ENCODE results near the gene MGP. TPM values are rescaled to one million over a fixed set of nuclear protein-coding genes. Genes with fewer than 3 reads are reported as not detected.

Gene MGP
- polyA plus RNA-seq, 1 donor from 2014 or later = 0.90 TPM

GRCh38 chr12:14890701-14891100 lies 5.0 kb upstream of the MGP start:
- Histone ChIP-seq H2AFZ (ENCODE audit: low read depth, low read length) (no peak overlapping the region), H3K4me3 (ENCODE audit: low read length) (no peak overlapping the region), H3K27ac (ENCODE audit: low read length) (no peak overlapping the region), H3K79me2 (replicated peaks; ENCODE audit: insufficient read depth, low read length) (no peaks in the 10 kb centered on the region), H3K9ac (ENCODE audit: low read length) (no peak overlapping the region), H3K9me2 (ENCODE audit: insufficient read depth, low read length) (no peaks in the 10 kb centered on the region), H3K9me3 (ENCODE audit: low read length) (no peaks in the 10 kb centered on the region), H3F3A (ENCODE audit: insufficient read depth, low read length, poor library complexity, severe bottlenecking) (no peaks in the 10 kb centered on the region), H4K20me1 (ENCODE audit: insufficient read depth) (no peaks in the 10 kb centered on the region), H3K27me3 (ENCODE audit: insufficient read depth, low read depth, low read length) (no peaks in the 10 kb centered on the region), H3K4me2 (ENCODE audit: low read length) (no peak overlapping the region), H3K36me3 (ENCODE audit: insufficient read depth, low read length) (no peaks in the 10 kb centered on the region)
- no peak for TF ChIP-seq MXI1 (conservative IDR thresholded peaks at IDR 0.05; ENCODE audit: poor library complexity, severe bottlenecking)
- TF ChIP-seq SMC3 (conservative IDR thresholded peaks at IDR 0.05; ENCODE audit: poor library complexity) = no peak
- TF ChIP-seq TAF1 (IDR thresholded peaks at IDR 0.05; ENCODE audit: low read depth) = no peak
- TF ChIP-seq, protein P1, sequence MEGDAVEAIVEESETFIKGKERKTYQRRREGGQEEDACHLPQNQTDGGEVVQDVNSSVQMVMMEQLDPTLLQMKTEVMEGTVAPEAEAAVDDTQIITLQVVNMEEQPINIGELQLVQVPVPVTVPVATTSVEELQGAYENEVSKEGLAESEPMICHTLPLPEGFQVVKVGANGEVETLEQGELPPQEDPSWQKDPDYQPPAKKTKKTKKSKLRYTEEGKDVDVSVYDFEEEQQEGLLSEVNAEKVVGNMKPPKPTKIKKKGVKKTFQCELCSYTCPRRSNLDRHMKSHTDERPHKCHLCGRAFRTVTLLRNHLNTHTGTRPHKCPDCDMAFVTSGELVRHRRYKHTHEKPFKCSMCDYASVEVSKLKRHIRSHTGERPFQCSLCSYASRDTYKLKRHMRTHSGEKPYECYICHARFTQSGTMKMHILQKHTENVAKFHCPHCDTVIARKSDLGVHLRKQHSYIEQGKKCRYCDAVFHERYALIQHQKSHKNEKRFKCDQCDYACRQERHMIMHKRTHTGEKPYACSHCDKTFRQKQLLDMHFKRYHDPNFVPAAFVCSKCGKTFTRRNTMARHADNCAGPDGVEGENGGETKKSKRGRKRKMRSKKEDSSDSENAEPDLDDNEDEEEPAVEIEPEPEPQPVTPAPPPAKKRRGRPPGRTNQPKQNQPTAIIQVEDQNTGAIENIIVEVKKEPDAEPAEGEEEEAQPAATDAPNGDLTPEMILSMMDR (IDR thresholded peaks at IDR 0.05; ENCODE audit: poor library complexity, severe bottlenecking) = no peak
- no peak for TF ChIP-seq EP300 (conservative IDR thresholded peaks at IDR 0.05; ENCODE audit: poor library complexity, severe bottlenecking)
- TF ChIP-seq REST (IDR thresholded peaks at IDR 0.05; ENCODE audit: borderline replicate concordance) = no peak
- no peak for TF ChIP-seq POLR2AphosphoS5 (IDR thresholded peaks at IDR 0.05)
- no peak for TF ChIP-seq EZH2 (IDR thresholded peaks at IDR 0.05; ENCODE audit: borderline replicate concordance, insufficient read depth, low read length, poor library complexity, severe bottlenecking)
- no peak for TF ChIP-seq RAD21 (conservative IDR thresholded peaks at IDR 0.05)

DNA sequence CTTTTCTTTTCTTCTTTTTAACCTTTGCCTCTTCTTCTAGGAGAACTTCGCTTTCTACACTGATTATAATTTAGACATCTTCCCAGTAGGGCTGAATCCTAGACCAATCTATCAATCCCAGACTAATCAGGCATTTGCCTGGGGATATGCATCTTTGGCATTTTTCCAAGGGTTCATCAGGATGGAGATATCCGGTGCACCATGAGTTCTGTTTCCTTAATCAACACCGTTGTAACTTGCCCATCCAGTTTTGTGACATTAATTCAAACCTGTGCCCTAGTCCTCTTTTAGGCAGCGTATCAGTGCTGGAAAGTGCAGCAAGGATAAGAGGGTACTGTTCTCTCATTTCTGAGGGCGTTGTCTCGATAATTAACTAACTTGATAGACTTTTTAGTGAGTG lies 617 bp upstream of the MGP start:
- Histone ChIP-seq H3K27me3 (ENCODE audit: insufficient read depth, low read depth, low read length) (no peaks in the 10 kb centered on the region), H3K9me3 (ENCODE audit: low read length) (no peaks in the 10 kb centered on the region), H3K79me2 (replicated peaks; ENCODE audit: insufficient read depth, low read length) (no peaks in the 10 kb centered on the region), H3K4me2 (ENCODE audit: low read length) (no peak overlapping the region), H3K27ac (ENCODE audit: low read length) (no peak overlapping the region), H4K20me1 (ENCODE audit: insufficient read depth) (no peaks in the 10 kb centered on the region), H3K9me2 (ENCODE audit: insufficient read depth, low read length) (no peaks in the 10 kb centered on the region), H3K4me3 (ENCODE audit: low read length) (no peak overlapping the region), H2AFZ (ENCODE audit: low read depth, low read length) (no peak overlapping the region), H3K36me3 (ENCODE audit: insufficient read depth, low read length) (no peaks in the 10 kb centered on the region), H3F3A (ENCODE audit: insufficient read depth, low read length, poor library complexity, severe bottlenecking) (no peaks in the 10 kb centered on the region), H3K9ac (ENCODE audit: low read length) (no peak overlapping the region)
- TF ChIP-seq EP300 (conservative IDR thresholded peaks at IDR 0.05; ENCODE audit: poor library complexity, severe bottlenecking) (no peak), SMC3 (conservative IDR thresholded peaks at IDR 0.05; ENCODE audit: poor library complexity) (no peak), RAD21 (conservative IDR thresholded peaks at IDR 0.05) (no peak), TAF1 (IDR thresholded peaks at IDR 0.05; ENCODE audit: low read depth) (no peak), EZH2 (IDR thresholded peaks at IDR 0.05; ENCODE audit: borderline replicate concordance, insufficient read depth, low read length, poor library complexity, severe bottlenecking) (no peak), MXI1 (conservative IDR thresholded peaks at IDR 0.05; ENCODE audit: poor library complexity, severe bottlenecking) (no peak), REST (IDR thresholded peaks at IDR 0.05; ENCODE audit: borderline replicate concordance) (no peak), POLR2AphosphoS5 (IDR thresholded peaks at IDR 0.05) (no peak)
- TF ChIP-seq, protein P1 (IDR thresholded peaks at IDR 0.05; ENCODE audit: poor library complexity, severe bottlenecking) = no peak
